GM19238 (cell line): Measurements from ENCODE around the gene ALS2CL.
"Not testable (repeated sequence)": the region's sequence is repeated elsewhere in the genome, so short reads cannot be mapped to it uniquely, and the experiment has no call there.

ENCODE experiments used
- DNase-seq: peaks from one replicate; pipeline ENCODE4 v3.0.0; 2011; ENCODE audit warnings: low spot score; ENCODE audit not compliant: insufficient read length

The ALS2CL gene

DNA sequence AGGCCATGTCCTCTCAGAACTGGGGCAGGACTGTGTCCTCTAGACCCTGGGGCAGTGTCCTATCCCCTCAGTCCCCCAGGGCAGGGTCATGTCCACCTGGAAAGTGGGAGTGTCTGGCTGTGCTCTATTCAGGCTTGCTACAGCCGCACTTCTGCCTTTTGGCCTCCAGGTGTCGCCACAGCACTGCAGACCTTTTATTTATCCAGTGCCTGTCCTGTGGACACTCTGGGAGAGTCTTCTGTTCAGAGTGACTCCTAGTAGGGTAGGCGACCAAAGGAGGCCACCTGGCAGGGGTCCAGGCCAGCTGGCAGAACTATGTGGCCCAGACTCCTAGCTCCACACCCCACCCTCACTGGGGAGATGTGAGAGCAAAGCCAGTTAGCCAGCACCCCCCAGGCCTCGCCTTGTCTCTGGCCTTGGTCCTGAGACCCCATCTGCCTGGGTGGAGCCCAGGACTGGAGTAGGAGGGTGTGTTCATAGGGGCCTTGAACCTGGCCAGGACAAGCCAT lies 11.6 kb upstream of the ALS2CL start:
- peak; percentile 66 for DNase-seq

DNA sequence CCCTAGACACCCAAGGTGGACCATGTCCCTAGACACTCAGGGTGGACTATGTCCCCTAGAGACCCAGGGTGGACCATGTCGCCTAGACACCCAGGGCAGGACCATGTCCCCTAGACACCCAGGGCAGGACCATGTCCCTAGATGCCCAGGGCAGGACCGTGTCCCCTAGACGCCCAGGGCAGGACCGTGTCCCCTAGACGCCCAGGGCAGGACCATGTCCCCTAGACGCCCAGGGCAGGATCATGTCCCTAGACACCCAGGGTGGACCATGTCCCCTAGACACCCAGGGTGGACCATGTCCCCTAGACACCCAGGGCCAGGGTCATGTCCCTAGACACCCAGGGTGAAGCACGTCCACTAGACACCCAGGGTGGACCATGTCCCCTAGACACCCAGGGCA lies 10.9 kb upstream of the ALS2CL start:
- DNase-seq = not testable (repeated sequence)

DNA sequence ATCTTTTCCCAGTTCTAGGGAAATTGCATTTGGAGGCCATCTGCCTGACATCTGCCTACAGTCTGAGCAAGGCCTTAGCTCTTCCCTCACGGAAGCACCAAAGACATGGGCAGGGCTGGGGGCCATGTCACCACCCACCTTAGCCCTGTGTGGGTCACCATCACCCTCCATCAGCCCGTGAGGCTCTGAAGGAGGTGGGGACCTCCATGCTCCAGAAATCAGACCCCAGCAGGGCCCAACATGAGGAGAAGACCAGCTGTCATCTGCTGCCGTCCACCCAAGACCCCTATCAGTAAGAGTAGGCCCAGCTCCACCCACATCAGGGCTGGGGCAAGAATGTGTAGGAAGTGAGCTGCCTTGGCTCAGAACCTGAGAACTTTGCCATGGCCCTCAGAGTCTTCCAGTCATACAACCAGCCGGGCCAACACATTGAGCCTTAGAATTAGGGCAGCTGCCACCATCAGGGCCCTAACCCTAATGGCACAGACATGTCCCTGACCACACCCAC lies 9.6 kb upstream of the ALS2CL start:
- no peak for DNase-seq

DNA sequence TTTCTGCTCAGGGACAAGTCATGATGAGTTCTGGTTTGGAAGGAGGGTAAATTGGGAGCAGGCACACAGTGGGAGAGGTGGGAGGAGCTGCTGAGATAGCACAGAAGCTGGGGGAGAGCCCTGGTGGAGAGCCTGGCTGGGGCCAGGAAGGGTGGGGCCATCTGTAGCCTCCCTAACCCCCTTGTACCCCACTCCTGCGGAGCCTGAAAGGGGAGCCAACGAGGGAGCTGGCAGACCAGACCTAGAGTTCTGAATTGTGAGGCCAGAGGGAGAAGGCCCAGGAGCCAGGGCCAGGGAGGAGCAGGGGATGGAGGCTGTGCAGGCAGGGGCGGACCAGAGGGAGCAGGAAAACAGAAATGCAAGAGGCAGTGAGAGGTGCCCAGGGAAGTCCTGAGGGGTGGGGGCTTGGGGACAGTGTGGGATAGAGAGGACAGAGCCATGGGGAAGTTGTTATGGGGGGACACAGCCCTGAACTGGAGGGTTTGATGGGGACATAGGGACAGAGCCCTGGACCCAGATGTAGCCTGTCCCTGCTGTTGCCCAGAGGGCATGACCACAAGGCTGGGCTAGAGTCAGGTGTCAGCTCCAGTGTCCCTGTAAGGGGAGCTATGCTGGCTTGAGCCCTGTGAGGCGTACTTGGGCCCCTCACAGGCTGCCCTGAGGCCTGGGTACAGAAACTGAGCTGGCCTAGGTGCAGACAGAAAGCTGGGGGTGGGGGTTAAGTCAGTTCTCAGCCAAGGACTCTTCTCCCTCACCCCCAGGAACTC lies 8.9 kb upstream of the ALS2CL start:
- no peak for DNase-seq

DNA sequence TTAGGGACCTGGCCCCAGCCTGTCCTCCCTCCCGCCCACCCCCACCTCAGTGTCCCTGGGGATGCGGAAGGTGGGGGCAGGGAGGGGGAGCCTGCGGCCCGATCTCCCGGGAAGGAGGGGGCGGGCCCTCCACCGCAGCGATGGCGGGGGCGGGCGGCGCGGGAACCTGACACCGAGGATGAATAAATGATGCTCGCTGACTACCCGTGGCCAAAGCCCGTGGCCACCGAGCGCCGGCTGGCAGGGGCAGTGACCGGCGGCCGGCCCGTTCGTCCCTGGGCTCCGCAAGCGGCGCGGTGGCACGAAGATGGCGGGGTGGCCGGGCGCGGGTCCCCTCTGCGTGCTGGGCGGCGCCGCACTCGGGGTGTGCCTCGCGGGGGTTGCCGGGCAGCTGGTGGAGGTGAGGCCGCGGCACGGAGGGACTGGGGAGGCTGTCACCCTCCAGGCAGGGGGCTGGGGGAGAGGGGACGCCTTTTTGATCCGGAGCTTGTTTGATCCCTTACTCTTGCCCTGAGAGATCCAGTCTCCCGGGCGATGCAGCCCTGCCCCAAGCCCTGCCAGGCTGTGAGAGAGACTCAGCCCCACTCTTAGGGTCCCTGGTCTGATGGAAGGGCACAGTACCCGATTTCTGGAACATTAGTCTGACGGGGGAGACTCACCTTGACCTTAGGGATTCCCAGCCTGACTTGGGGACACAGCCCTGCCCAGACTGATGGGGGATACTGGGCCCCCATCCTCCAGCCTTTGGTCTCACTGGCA lies 7.9 kb upstream of the ALS2CL start, which contains the start of gene TMIE:
TSS of gene TMIE (plus strand) at position 212 of the 759 bp plus-strand sequence. CDS start at position 308, 96 bp downstream.
- DNase-seq = no peak

DNA sequence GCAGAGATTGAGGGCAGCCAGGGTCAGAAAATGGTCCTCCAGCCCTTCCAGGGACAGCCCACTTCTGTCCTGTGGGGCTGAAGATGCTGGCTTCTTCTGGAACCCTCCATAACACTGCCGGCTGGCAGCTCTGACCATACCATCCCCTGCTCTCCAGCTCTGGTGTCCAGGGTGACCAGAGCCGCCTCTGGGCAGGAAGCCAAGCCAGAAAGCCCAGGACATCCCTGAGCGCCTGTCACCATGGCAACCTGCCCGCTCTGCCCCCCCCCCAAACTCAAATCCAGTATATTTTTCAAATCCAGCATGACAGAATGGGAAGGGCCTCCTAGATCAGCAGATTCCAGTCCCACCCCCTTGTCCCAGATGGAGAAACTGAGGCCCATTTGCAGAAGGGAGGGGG lies 7.3 kb upstream of the ALS2CL start:
- no peak for DNase-seq

DNA sequence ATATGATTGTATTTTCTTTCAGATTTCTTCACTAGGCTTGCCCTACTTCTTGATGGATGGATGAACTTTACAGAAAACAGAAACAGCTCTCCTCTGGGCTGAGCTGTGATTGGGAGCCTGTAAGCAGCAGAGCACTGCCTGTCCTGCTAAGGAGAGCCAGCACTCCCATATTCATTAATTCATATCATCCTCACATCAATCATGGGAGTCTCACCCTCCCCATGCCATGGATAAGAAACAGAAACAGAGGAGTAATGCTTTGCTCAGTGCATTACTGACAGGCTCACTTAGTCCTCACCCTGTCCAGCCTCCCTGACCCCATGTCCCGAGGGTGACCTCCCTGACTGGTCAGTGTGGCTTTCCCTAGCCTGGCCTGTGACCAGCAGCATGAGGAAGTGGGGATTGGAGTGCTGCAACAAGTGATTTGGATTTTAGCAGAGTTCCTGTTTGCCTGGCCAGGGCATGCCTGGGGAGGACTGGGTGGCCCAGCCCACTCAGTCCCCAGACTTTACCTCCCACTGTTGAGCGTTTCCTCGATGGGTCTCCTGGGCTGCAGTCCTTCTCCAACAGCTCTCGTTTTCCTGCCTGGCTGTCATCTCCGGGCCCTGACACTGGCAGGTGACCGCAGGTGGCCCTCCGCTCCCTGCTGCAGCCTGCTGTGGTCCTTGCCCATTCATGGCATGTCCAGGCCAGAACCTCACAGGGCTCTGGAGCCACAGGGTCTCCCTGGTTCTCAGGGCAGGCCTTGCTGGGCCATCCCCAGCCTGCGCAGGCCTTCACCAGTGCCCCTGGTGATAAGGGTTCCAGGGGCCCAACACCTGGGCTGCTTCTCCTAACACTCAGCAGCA lies 6.4 kb upstream of the ALS2CL start:
- DNase-seq = no peak

DNA sequence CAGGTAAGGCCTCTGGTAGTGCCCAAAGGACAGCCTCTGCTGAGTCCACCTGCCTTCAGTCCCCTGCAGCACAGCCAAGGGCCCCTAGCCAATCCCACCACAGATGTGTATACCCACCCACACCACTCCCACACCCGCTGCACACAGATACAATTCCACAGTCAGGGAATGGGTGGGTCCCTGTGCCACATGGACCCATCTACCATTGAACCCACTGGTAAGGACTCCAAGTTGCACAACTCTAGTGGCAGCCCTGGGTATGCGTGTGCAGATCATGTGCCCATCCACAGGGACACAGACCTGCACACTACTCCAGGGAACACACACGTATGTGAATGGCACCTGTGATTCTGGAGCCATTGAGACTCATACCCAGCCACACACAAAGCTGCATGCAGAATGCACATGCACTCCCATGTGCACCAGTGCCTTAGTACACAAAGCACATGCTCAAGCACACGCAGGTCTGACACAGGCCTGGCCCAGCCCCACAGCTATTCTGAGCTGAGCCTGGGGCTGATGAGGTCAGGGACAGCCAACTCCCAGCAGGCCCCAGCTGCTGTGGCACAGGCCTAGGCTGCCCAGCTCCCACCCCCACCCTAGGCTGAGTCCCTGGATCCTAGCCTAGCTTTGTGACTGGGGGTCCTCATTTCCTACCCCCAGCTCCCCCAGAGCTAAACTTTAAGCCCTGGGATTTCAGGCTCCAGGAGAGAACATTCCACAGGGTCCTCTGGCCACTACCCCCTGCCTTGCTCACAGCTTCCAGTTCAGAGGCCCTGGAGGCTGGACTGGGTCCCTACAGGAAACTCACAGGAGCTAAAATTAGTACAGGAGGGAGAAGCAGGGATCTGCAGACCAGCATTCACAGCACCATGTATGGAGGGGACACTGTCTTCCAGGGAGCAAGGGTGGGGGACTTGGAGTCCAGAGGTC lies 2.7 kb upstream of the ALS2CL start:
- DNase-seq = no peak

DNA sequence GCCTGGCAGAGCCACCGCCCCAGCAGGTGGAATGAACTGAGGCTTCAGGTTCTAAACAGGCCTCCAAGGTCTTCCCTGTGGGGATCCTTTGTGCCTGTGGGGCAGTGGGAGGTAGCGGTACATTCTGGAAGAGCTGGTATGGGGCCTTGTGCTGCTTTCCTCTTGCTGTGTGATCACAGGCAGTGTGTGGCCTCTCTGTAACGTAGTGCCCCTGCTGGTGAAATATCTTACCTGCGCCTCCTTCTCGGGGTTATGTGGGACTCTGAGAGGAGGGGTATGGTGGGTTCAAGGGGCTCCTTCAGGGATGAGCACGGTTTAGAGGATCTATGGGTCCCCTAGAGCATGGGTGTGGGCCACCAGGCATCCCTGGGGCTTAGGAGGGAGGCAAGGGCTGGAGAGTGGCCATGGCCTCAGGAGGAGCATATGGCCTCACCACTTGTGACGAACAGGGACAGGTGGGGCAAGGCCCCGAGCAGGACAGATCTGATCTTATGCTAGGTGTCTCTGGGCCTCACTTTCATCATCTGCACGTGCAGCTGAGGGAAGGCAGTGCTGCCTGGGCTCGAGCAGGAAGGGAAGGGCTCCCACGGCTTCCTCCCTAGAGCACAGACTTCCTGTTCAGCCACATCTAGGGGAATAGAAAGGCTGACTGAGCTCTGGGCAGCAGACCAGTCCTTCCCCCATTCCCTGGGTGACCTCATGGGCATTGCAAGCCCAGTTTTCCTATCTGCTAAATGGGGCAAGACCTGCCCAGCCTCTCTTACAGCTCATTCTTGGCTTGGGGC lies 1.9 kb upstream of the ALS2CL start:
- peak; percentile 24 for DNase-seq

DNA sequence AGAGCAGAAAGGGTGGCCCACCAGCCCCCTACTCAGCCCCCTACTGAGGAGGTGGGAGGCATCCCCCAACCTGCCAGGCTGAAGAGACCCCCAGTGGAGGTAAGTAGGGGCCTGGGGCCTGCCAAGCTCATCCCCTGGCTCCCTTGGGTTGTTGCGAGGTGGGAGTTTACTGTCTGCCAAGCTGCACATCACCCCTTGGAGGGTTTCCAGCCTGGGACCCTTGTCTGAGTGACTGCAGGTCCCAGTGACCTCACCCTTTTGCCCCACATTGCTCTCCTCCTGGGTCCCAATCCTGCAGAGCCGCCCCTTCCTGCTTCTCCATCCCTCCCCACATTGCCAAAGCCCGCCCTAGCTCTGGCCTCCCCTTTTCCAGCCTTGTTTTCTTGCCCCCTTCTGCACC lies 1.0 kb upstream of the ALS2CL start:
- no peak for DNase-seq

DNA sequence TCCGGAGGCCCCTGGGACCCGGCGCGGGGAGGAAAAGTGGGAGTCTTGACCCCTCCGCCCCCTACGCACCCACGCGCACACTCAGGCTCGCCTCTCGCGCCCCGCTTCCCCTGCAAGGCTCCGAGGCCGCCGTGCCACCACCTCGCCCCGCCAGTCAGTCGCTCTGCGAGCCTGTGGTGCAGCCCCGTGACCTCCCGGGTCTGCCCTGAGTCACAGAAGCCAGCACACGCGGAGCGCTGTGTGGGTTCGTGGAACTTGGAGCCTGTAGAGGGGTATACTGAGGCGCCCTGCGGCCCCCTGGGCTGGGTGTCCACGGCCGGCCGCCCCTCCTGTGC lies 380 bp upstream of the ALS2CL start:
- no peak for DNase-seq

DNA sequence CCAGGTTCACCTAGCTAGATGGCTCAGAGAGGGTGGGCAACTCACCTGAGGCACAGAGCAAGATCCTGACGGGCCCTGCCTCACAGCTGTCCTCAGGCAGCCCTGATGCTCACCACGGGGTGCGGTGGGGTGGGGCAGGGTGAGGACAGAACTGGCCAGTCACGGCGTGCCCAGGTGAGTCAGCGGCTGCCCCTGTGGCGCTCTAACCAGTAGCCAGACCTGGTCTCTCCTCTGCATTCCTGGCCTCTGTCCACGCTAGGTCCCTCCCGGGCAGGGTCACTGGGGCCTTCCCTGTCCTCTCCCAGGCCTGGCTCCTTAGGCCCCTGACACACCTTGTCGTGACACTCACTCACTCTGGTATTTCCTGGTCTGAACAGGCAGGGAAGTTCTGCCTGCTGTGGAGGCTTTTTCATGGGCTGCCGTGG lies 901 bp downstream of the ALS2CL start:
- no peak for DNase-seq

DNA sequence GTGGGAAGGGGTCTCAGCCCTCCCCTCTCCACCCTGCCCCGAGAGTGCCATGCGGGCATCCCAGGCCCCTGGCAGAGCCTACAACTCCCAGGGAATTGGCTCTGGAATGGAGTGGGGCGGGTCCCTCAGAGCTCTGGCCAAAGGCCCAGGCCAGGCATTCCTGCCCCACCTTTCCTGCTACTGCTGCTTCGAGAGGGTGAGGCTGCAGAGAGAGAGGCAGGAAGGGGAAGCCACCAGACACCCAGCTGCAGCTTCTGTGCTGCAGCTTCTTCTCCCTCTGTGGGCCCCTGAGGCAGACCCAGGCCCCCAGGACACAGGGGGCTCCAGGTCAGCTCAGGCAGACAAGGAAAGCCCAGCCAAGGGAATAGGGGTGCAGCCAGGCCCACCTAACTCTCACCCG lies 2.7 kb downstream of the ALS2CL start:
- DNase-seq = no peak

DNA sequence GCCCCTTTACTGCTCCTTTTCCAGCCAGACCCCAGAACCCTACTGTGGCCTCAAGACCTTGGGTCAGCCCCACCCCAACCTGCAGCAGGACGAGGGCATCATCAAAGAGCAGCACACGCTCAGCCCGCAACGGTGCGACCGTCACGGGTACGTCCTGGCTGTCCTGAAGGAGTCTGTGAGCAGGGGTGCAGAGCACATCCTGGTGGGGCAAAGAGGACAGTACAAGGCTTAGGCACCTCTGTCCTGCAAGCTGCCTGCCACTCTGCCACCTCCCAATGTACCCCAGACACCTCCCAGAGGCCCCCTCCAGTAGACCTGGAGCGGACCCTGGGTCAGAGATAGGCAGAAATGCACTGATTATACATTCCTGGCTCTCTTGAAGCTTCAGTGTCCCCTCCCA lies 8.0 kb downstream of the ALS2CL start:
- no peak for DNase-seq

DNA sequence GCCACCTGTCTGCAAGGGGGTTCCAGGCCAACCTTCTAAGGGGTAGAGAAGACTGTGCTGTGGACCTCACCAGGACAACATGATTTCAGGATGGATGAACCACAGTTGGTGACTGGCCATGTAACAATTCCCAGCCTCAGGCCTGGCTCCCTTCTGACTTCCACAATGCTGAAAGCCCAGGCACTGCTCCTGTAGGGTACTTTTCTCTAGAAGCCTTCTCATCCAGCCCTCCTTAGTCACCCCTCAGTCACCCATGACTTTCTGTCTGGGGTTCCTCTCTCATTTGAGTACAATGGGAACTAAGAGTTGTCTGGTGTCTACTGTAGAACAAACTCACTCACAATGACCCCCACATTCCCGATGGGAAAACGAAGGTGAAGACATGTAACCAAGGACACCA lies 8.6 kb downstream of the ALS2CL start:
- DNase-seq = no peak

DNA sequence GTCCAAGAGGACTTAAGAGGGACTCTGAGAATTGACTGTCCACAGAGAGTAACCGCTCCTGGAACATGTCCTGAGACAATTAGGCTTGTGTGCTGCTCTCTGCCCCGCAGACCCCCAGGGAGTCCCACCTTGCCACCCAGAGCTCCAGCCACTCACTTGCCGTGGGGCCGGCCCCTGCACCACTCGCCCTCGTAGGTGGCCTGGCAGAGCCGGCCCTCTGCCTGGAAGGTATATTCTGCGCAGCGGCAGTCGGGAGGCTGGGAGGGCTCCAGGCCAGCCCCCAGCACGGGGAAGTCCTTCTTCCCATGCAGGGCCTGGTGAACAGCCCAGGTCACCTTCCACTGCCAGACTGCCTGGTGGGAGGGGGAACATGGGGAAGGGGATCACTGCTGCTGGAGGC lies 10.5 kb downstream of the ALS2CL start:
- DNase-seq = no peak

DNA sequence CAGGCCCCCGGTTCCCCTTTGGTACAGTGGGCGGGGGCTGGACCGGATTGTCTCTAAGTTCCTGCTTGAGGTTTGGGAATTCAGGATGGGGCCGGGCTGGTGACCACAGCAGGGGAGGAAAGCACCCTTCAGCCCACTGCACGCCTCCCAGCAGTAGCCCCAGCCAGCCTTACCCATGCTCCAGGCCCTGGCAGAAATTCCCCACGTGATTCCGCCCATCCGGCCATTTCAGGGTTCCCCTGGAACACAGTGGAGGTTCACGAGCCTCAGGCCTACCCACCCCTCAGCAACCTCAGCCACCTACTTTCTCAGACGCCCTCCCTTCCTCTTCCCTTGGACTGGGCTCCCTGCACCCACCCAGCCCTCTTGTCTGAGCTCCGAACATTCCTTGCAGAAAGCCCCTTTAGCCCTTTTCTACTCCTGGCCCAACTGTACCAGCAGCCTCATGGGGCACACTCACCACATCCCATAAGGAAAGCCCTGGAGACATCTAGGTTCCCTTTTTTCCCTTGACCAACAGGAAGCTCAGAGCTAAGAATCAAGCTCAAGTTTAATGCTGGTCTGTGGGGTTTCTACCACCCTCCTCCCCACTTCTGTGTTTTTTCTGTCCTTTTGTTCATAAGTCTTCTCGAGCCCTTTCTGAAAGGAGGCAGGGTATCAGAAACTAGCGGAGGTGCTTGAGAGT lies 11.5 kb downstream of the ALS2CL start:
- DNase-seq = no peak

DNA sequence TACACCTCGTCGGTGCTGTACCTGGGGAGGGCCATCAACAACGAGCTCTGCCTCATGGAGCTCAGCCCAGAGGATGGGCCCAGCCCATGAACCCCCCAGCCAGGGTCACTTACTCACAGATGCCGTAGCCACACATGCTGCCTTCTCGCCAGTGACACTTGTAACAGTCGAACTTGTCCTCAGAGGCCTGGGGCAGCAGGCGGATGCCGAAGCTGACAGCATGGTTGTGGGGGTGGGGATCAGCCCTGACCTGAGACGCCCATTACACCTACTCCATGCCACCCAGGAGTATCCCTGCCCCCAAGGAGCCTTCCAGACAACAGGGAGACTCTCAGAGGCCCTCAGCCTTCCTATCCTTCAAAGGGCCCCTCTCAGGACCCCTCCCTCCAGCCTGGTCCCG lies 12.1 kb downstream of the ALS2CL start:
- no peak for DNase-seq

DNA sequence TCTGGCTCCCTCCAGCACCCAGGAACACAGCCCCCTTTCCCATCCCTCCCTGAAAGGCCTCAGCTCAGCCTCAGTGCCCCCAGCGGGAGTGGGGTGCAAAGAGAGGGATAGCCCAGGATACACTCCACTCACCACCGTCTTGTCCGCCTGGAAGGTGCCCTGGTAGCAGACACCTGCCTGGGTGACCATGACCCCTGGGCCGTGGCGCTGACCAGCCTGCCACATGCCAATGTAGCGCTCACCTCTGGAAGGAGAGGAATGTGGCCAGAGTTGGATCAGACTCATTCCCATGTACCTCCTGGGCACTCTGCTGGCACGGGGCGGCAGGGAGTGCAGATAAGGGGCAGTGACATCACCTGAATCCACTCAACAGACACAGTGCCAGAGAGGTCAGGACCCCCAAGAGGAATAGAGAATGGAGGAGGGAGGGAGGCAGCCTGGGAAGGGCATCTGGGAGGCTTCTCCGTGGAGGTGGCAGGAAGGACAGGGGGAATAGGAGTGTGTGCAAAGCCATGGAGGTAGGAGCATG lies 13.1 kb downstream of the ALS2CL start:
- no peak for DNase-seq
